ENCODE data around the gene INSR.

GRCh38 chr19:7152568-7152967 is 141.6 kb downstream of the INSR start:
- no peak for TF ChIP-seq POLR2A (IDR thresholded peaks at IDR 0.05)
- no peak for TF ChIP-seq CTCF (IDR thresholded peaks at IDR 0.05)

All from thyroid gland (tissue), 4 donors.